ENCODE data around the gene AUNIP. TPM values are rescaled to one million over a fixed set of nuclear protein-coding genes. Genes with fewer than 3 reads are reported as not detected.
A peak's percentile ranks its signal among the peaks of the same experiment; 100 is the strongest.

AUNIP gene
- total and polyA plus RNA-seq, 5 donors from 2014 or later, result 0.15 to 0.26 (median 0.20) TPM; not detected in 2

GRCh38 chr1:25804244-25804963, 54.9 kb downstream of the AUNIP start:
- no peak overlapping the region for H3K27ac ChIP-seq (ENCODE audit: insufficient read depth, low read length, poor library complexity, severe bottlenecking)
- DNase-seq, result no peak
- no peak overlapping the region for H3K4me3 ChIP-seq (ENCODE audit: low read depth, low read length)
- H3K36me3 Mint-ChIP-seq, result peaks cover 20% of the 10 kb centered on the region
- peaks cover 28% of the 10 kb centered on the region for H3K4me1 ChIP-seq (ENCODE audit: control insufficient read depth, insufficient read depth, low read length, poor library complexity, severe bottlenecking)
- peaks cover 0 to 49% (median 20%) of the 10 kb centered on the region in 4 donors for H3K4me1 Mint-ChIP-seq
- no peak for ATAC-seq (ENCODE audit: low read depth in 2 of 2)
- peak overlapping the region in 1 of 4 donors; percentile 24 for H3K4me3 Mint-ChIP-seq
- H3K9me3 Mint-ChIP-seq, result no peaks in the 10 kb centered on the region
- peaks cover 10% of the 10 kb centered on the region for H3K27me3 Mint-ChIP-seq
- H3K36me3 ChIP-seq (ENCODE audit: control insufficient read depth, insufficient read depth, low read length), result peaks cover 4% of the 10 kb centered on the region
- H3K9me3 ChIP-seq (ENCODE audit: control insufficient read depth in 2 of 2, low read length in 2 of 2), result no peaks in the 10 kb centered on the region
- no peaks in the 10 kb centered on the region for H3K27me3 ChIP-seq (ENCODE audit: control insufficient read depth, insufficient read depth, low read length)
- no peak overlapping the region for H3K27ac Mint-ChIP-seq

GRCh38 chr1:25803368-25803767, 55.9 kb downstream of the AUNIP start:
- H3K4me1 ChIP-seq (ENCODE audit: control insufficient read depth, insufficient read depth, low read length, poor library complexity, severe bottlenecking), result peaks cover 28% of the 10 kb centered on the region
- no peaks in the 10 kb centered on the region for H3K27me3 ChIP-seq (ENCODE audit: control insufficient read depth, insufficient read depth, low read length)
- no peak for ATAC-seq (ENCODE audit: low read depth in 2 of 2)
- H3K9me3 ChIP-seq (ENCODE audit: control insufficient read depth in 2 of 2, low read length in 2 of 2), result no peaks in the 10 kb centered on the region
- Mint-ChIP-seq H3K4me1 (peaks cover 0 to 58% (median 22%) of the 10 kb centered on the region in 4 donors), H3K27me3 (peaks cover 10% of the 10 kb centered on the region), H3K9me3 (no peaks in the 10 kb centered on the region), H3K4me3 (peak overlapping the region in 2 of 4 donors; percentile 65 to 70), H3K27ac (no peak overlapping the region), H3K36me3 (peaks cover 20% of the 10 kb centered on the region)
- H3K4me3 ChIP-seq (ENCODE audit: low read depth, low read length), result no peak overlapping the region
- peaks cover 4% of the 10 kb centered on the region for H3K36me3 ChIP-seq (ENCODE audit: control insufficient read depth, insufficient read depth, low read length)
- H3K27ac ChIP-seq (ENCODE audit: insufficient read depth, low read length, poor library complexity, severe bottlenecking), result no peak overlapping the region
- no peak for DNase-seq

DNA sequence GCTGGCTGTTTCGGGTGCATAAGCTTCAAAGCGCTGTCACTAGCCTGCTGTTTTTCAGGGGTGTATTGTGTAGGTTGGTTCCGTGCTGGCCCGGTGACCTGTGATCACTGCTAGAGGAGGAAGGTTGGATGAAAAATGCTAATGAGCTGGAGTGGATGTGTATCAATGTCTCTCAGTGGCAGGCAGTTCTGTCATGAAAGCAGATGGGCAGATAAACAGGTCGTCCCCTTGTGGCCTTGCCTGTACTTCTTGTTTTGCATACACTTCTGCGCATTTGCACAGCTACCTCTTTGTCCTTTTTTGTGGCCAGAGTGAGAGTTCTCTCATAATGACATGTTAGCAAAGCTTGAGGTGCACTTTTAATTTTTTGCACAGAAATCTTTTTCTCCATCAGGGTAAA, 56.3 kb downstream of the AUNIP start:
- Histone ChIP-seq H3K9me3 (ENCODE audit: control insufficient read depth in 2 of 2, low read length in 2 of 2) (no peaks in the 10 kb centered on the region), H3K27ac (ENCODE audit: insufficient read depth, low read length, poor library complexity, severe bottlenecking) (no peak overlapping the region), H3K4me3 (ENCODE audit: low read depth, low read length) (no peak overlapping the region), H3K36me3 (ENCODE audit: control insufficient read depth, insufficient read depth, low read length) (peaks cover 4% of the 10 kb centered on the region), H3K27me3 (ENCODE audit: control insufficient read depth, insufficient read depth, low read length) (no peaks in the 10 kb centered on the region), H3K4me1 (ENCODE audit: control insufficient read depth, insufficient read depth, low read length, poor library complexity, severe bottlenecking) (peaks cover 29% of the 10 kb centered on the region)
- H3K36me3 Mint-ChIP-seq, result peaks cover 20% of the 10 kb centered on the region
- DNase-seq, result peak in 1 of 3 donors; percentile 31
- no peaks in the 10 kb centered on the region for H3K9me3 Mint-ChIP-seq
- H3K4me3 Mint-ChIP-seq, result peak overlapping the region; percentile 37 to 84 (median 68)
- H3K4me1 Mint-ChIP-seq, result peaks cover 0 to 63% (median 22%) of the 10 kb centered on the region in 4 donors
- peak; percentile 24 to 30 for ATAC-seq (ENCODE audit: low read depth in 2 of 2)
- H3K27ac Mint-ChIP-seq, result no peak overlapping the region
- H3K27me3 Mint-ChIP-seq, result peaks cover 10% of the 10 kb centered on the region

- Mint-ChIP-seq H3K4me3 (peak overlapping the region; percentile 29 to 90 (median 86)), H3K36me3 (peaks cover 9% of the 10 kb centered on the region), H3K27ac (peak overlapping the region; percentile 38 to 79 (median 59)), H3K4me1 (peaks cover 9 to 81% (median 35%) of the 10 kb centered on the region in 4 donors), H3K9me3 (no peaks in the 10 kb centered on the region), H3K27me3 (peaks cover 10% of the 10 kb centered on the region)
- Histone ChIP-seq H3K4me3 (ENCODE audit: low read depth, low read length) (peak overlapping the region; percentile 31), H3K9me3 (ENCODE audit: control insufficient read depth in 2 of 2, low read length in 2 of 2) (no peaks in the 10 kb centered on the region), H3K27me3 (ENCODE audit: control insufficient read depth, insufficient read depth, low read length) (no peaks in the 10 kb centered on the region), H3K27ac (ENCODE audit: insufficient read depth, low read length, poor library complexity, severe bottlenecking) (no peak overlapping the region), H3K36me3 (ENCODE audit: control insufficient read depth, insufficient read depth, low read length) (peaks cover 4% of the 10 kb centered on the region), H3K4me1 (ENCODE audit: control insufficient read depth, insufficient read depth, low read length, poor library complexity, severe bottlenecking) (peaks cover 48% of the 10 kb centered on the region)
- no peak for DNase-seq
- no peak for ATAC-seq (ENCODE audit: low read depth in 2 of 2)
Measured at GRCh38 chr1:25800703-25801377, 58.4 kb downstream of the AUNIP start.

GRCh38 chr1:25799935-25800702, 59.1 kb downstream of the AUNIP start, which contains the start of gene SELENON:
Gene SELENON, plus strand, starts transcription at chr1:25800193. Its CDS starts 38 bp downstream, at chr1:25800231.
- H3K27ac ChIP-seq (ENCODE audit: insufficient read depth, low read length, poor library complexity, severe bottlenecking), result peak within 1 kb of the TSS; percentile 60
- H3K9me3 Mint-ChIP-seq, result no peaks in the 10 kb centered on the region
- H3K4me3 ChIP-seq (ENCODE audit: low read depth, low read length), result peak within 1 kb of the TSS; percentile 31
- peak within 1 kb of the TSS; percentile 65 to 90 (median 86) for H3K4me3 Mint-ChIP-seq
- H3K27ac Mint-ChIP-seq, result peak within 1 kb of the TSS; percentile 38 to 79 (median 79)
- H3K36me3 ChIP-seq (ENCODE audit: control insufficient read depth, insufficient read depth, low read length), result peaks cover under 1% of the 10 kb centered on the region
- DNase-seq (peak in 1 of 3 donors; percentile 57), ATAC-seq (ENCODE audit: low read depth in 2 of 2) (peak; percentile 4 to 9)
- H3K9me3 ChIP-seq (ENCODE audit: control insufficient read depth in 2 of 2, low read length in 2 of 2), result no peaks in the 10 kb centered on the region
- H3K4me1 Mint-ChIP-seq, result peaks cover 10 to 83% (median 39%) of the 10 kb centered on the region in 4 donors
- peaks cover 7% of the 10 kb centered on the region for H3K27me3 Mint-ChIP-seq
- H3K36me3 Mint-ChIP-seq, result peaks cover 3% of the 10 kb centered on the region
- H3K27me3 ChIP-seq (ENCODE audit: control insufficient read depth, insufficient read depth, low read length), result no peaks in the 10 kb centered on the region
- peaks cover 48% of the 10 kb centered on the region for H3K4me1 ChIP-seq (ENCODE audit: control insufficient read depth, insufficient read depth, low read length, poor library complexity, severe bottlenecking)

DNA sequence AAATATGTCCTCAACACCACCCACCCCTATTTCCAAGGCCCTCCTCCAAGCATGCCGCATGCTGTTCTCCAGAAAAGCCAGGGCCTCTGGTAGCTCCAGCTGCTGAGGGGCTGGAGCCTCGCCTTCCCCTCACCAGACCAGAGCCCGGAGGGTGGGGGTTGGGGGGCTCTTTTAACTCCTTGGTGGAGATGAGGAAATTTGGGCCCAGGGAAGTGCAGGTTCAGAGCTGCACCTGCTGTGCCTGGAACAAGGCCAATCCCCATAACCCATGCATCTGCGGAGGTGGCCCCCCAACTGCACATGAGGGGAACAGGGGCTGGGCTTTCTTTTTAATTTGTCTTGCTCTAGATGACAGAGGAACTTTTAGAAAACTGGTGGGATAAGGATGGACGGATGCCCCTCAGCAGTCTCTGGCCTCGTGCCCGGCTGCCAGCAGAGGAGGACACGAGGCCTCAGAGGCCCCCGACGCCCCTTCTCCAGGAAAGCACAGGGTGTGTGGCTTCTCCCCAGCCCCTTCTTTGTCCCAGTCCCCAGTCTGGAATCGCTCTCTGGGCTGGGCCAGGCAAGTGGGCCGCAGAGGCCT, 59.8 kb downstream of the AUNIP start:
- no peak for DNase-seq
- Histone ChIP-seq H3K4me1 (ENCODE audit: control insufficient read depth, insufficient read depth, low read length, poor library complexity, severe bottlenecking) (peaks cover 48% of the 10 kb centered on the region), H3K36me3 (ENCODE audit: control insufficient read depth, insufficient read depth, low read length) (no peaks in the 10 kb centered on the region), H3K27me3 (ENCODE audit: control insufficient read depth, insufficient read depth, low read length) (no peaks in the 10 kb centered on the region), H3K9me3 (ENCODE audit: control insufficient read depth in 2 of 2, low read length in 2 of 2) (no peaks in the 10 kb centered on the region), H3K27ac (ENCODE audit: insufficient read depth, low read length, poor library complexity, severe bottlenecking) (peak overlapping the region; percentile 60), H3K4me3 (ENCODE audit: low read depth, low read length) (no peak overlapping the region)
- peaks cover 13 to 78% (median 39%) of the 10 kb centered on the region in 4 donors for H3K4me1 Mint-ChIP-seq
- no peak for ATAC-seq (ENCODE audit: low read depth in 2 of 2)
- H3K4me3 Mint-ChIP-seq, result peak overlapping the region; percentile 65 to 83 (median 74)
- peak overlapping the region; percentile 9 to 79 (median 78) for H3K27ac Mint-ChIP-seq
- H3K36me3 Mint-ChIP-seq, result no peaks in the 10 kb centered on the region
- H3K9me3 Mint-ChIP-seq, result no peaks in the 10 kb centered on the region
- H3K27me3 Mint-ChIP-seq, result peaks cover under 1% of the 10 kb centered on the region

Data from CD4-positive, CD25-positive, alpha-beta regulatory T cell (primary cell).